ENCODE data around the gene TNFAIP6. TPM values are rescaled to one million over a fixed set of nuclear protein-coding genes. Genes with fewer than 3 reads are reported as not detected.
A peak's percentile ranks its signal among the peaks of the same experiment; 100 is the strongest.

Gene TNFAIP6
- total RNA-seq, 1 donor from 2014 or later: 0.41 TPM

- no peak for DNase-seq (ENCODE audit: low spot score in 2 of 2)
- FAIRE-seq: no peak
Measured at GRCh38 chr2:151358166-151358970, 976 bp downstream of the TNFAIP6 start.

- no peak for FAIRE-seq
- no peak for DNase-seq (ENCODE audit: low spot score in 2 of 2)
Measured at GRCh38 chr2:151359768-151360461, 2.5 kb downstream of the TNFAIP6 start.

- no peak for FAIRE-seq
Measured at GRCh38 chr2:151361674-151362370, 4.4 kb downstream of the TNFAIP6 start.

GRCh38 chr2:151363709-151364108, 6.3 kb downstream of the TNFAIP6 start:
- FAIRE-seq (no peak), DNase-seq (ENCODE audit: low spot score in 2 of 2) (peak; percentile 24 to 34)

More at GRCh38 chr2:151361674-151362370, 4.4 kb downstream of the TNFAIP6 start:
- no peak for DNase-seq (ENCODE audit: low spot score in 2 of 2)

- FAIRE-seq (no peak), DNase-seq (ENCODE audit: low spot score in 2 of 2) (no peak)
Measured at GRCh38 chr2:151367571-151367970, 10.2 kb downstream of the TNFAIP6 start.

- DNase-seq (ENCODE audit: low spot score in 2 of 2) (no peak), FAIRE-seq (no peak)
Measured at GRCh38 chr2:151374436-151374835, 17.0 kb downstream of the TNFAIP6 start.

- FAIRE-seq (no peak), DNase-seq (ENCODE audit: low spot score in 2 of 2) (no peak)
Measured at GRCh38 chr2:151379169-151379568, 21.8 kb downstream of the TNFAIP6 start.

GRCh38 chr2:151380580-151381235, 23.3 kb downstream of the TNFAIP6 start:
- DNase-seq (ENCODE audit: low spot score in 2 of 2): no peak
- no peak for FAIRE-seq

GRCh38 chr2:151381266-151381665, 23.9 kb downstream of the TNFAIP6 start:
- FAIRE-seq (no peak), DNase-seq (ENCODE audit: low spot score in 2 of 2) (no peak)

- FAIRE-seq (no peak), DNase-seq (ENCODE audit: low spot score in 2 of 2) (no peak)
Measured at GRCh38 chr2:151388011-151388410, 30.6 kb downstream of the TNFAIP6 start.

- DNase-seq (ENCODE audit: low spot score in 2 of 2) (no peak), FAIRE-seq (no peak)
Measured at GRCh38 chr2:151391436-151391835, 34.0 kb downstream of the TNFAIP6 start.

GRCh38 chr2:151394509-151394908, 37.1 kb downstream of the TNFAIP6 start:
- FAIRE-seq (no peak), DNase-seq (ENCODE audit: low spot score in 2 of 2) (no peak)

- DNase-seq (ENCODE audit: low spot score in 2 of 2): no peak
- no peak for FAIRE-seq
Measured at GRCh38 chr2:151395509-151396374, 38.4 kb downstream of the TNFAIP6 start.

- no peak for DNase-seq (ENCODE audit: low spot score in 2 of 2)
- FAIRE-seq: no peak
Measured at GRCh38 chr2:151399981-151400380, 42.6 kb downstream of the TNFAIP6 start.

- FAIRE-seq: no peak
- no peak for DNase-seq (ENCODE audit: low spot score in 2 of 2)
Measured at GRCh38 chr2:151401149-151401548, 43.8 kb downstream of the TNFAIP6 start.

- DNase-seq (ENCODE audit: low spot score in 2 of 2) (no peak), FAIRE-seq (no peak)
Measured at GRCh38 chr2:151403914-151404313, 46.5 kb downstream of the TNFAIP6 start.

- no peak for FAIRE-seq
Measured at GRCh38 chr2:151405376-151405775, 48.0 kb downstream of the TNFAIP6 start.

GRCh38 chr2:151407281-151407680, 49.9 kb downstream of the TNFAIP6 start:
- DNase-seq (ENCODE audit: low spot score in 2 of 2) (no peak), FAIRE-seq (no peak)

More at GRCh38 chr2:151405376-151405775, 48.0 kb downstream of the TNFAIP6 start:
- no peak for DNase-seq (ENCODE audit: low spot score in 2 of 2)

GRCh38 chr2:151408788-151409600, 51.6 kb downstream of the TNFAIP6 start:
- no peak for FAIRE-seq
- no peak for DNase-seq (ENCODE audit: low spot score in 2 of 2)

All from frontal cortex (tissue), 4 donors.